Sigmoid colon (tissue), 4 donors: ENCODE measurements around the gene PECR.

Experiments
- POLR2A ChIP-seq, 2 donors: fragments of 450-650 bp; IDR thresholded peaks; one replicate each; pipeline ENCODE4 v1.6.1; 2016; ENCODE audit warnings: antibody characterized with exemption in 2 of 2, mild to moderate bottlenecking in 2 of 2, moderate library complexity in 2 of 2
- POLR2AphosphoS5 ChIP-seq, 4 donors: sonication (generic); formaldehyde crosslinking; IDR thresholded peaks; one replicate each; pipeline ENCODE4 v1.6.1; 2017; ENCODE audit warnings: antibody characterized with exemption in 4 of 4
- TF ChIP-seq, protein P1 (sequence below), 4 experiments: fragments of 450-650 bp in 3 of 4; fragments of 200-600 bp in 1 of 4; IDR thresholded peaks; one replicate each; pipeline ENCODE4 v1.5.1; 2016 to 2019; ENCODE audit warnings: antibody characterized with exemption in 4 of 4, mild to moderate bottlenecking in 3 of 4, moderate library complexity in 2 of 4

GRCh38 chr2:216016581-216016980 lies 65.0 kb downstream of the PECR start:
- TF ChIP-seq, protein P1, sequence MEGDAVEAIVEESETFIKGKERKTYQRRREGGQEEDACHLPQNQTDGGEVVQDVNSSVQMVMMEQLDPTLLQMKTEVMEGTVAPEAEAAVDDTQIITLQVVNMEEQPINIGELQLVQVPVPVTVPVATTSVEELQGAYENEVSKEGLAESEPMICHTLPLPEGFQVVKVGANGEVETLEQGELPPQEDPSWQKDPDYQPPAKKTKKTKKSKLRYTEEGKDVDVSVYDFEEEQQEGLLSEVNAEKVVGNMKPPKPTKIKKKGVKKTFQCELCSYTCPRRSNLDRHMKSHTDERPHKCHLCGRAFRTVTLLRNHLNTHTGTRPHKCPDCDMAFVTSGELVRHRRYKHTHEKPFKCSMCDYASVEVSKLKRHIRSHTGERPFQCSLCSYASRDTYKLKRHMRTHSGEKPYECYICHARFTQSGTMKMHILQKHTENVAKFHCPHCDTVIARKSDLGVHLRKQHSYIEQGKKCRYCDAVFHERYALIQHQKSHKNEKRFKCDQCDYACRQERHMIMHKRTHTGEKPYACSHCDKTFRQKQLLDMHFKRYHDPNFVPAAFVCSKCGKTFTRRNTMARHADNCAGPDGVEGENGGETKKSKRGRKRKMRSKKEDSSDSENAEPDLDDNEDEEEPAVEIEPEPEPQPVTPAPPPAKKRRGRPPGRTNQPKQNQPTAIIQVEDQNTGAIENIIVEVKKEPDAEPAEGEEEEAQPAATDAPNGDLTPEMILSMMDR (IDR thresholded peaks at IDR 0.05), result no peak
- no peak for TF ChIP-seq POLR2A (IDR thresholded peaks at IDR 0.05)
- TF ChIP-seq POLR2AphosphoS5 (IDR thresholded peaks at IDR 0.05), result no peak
